ENCODE data around the gene THAP5.

The THAP5 gene

DNA sequence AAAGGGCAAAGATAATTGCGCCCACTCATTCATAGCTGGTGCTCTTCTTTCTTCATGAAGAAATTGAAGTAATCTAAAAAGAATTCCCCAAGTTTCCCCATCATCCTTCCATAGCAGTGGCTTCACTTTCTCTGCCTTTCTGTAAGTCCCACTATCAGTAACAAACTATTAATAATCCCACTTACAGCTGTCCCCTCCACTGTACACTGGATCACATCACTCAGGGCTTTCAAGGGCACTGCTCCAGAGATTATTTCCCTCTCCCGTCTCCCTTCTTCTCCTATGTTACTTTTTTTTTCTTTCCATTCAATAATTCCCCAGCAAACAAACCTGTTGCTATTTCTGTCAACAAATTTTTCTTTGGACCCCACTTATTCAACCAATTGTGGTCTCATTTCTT, 16.3 kb upstream of the THAP5 start:
- H2AFZ ChIP-seq (ENCODE audit: low read length) = no peak overlapping the region
- H3K9ac ChIP-seq (ENCODE audit: low read length) = no peak overlapping the region
- no peaks in the 10 kb centered on the region for H3K9me2 ChIP-seq (replicated peaks; ENCODE audit: insufficient read depth, low read length)
- no peak overlapping the region for H3K4me2 ChIP-seq (ENCODE audit: low read depth, low read length)
- no peak for TF ChIP-seq EZH2 (optimal IDR thresholded peaks at IDR 0.05; ENCODE audit: low read depth, low read length)
- TF ChIP-seq EZH2phosphoT487 (IDR thresholded peaks at IDR 0.05; ENCODE audit: low read length) = no peak
- TF ChIP-seq, protein P1, sequence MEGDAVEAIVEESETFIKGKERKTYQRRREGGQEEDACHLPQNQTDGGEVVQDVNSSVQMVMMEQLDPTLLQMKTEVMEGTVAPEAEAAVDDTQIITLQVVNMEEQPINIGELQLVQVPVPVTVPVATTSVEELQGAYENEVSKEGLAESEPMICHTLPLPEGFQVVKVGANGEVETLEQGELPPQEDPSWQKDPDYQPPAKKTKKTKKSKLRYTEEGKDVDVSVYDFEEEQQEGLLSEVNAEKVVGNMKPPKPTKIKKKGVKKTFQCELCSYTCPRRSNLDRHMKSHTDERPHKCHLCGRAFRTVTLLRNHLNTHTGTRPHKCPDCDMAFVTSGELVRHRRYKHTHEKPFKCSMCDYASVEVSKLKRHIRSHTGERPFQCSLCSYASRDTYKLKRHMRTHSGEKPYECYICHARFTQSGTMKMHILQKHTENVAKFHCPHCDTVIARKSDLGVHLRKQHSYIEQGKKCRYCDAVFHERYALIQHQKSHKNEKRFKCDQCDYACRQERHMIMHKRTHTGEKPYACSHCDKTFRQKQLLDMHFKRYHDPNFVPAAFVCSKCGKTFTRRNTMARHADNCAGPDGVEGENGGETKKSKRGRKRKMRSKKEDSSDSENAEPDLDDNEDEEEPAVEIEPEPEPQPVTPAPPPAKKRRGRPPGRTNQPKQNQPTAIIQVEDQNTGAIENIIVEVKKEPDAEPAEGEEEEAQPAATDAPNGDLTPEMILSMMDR (IDR thresholded peaks at IDR 0.05; ENCODE audit: low read length) = no peak
- no peaks in the 10 kb centered on the region for H3K4me1 ChIP-seq (ENCODE audit: low read length)
- no peaks in the 10 kb centered on the region for H3K79me2 ChIP-seq (ENCODE audit: low read length)
- H3K27ac ChIP-seq (ENCODE audit: low read length) = no peak overlapping the region
- no peak overlapping the region for H3K4me3 ChIP-seq (ENCODE audit: low read length)
- H3K27me3 ChIP-seq (replicated peaks; ENCODE audit: insufficient read depth, low read length) = no peaks in the 10 kb centered on the region
- DNase-seq = no peak
- H3K36me3 ChIP-seq (replicated peaks; ENCODE audit: insufficient read depth, low read length) = no peaks in the 10 kb centered on the region
- no peaks in the 10 kb centered on the region for H3K9me3 ChIP-seq (replicated peaks; ENCODE audit: insufficient read depth, low read length)
- no peaks in the 10 kb centered on the region for H3F3A ChIP-seq (ENCODE audit: insufficient read depth, low read length)
- no peaks in the 10 kb centered on the region for H4K20me1 ChIP-seq (ENCODE audit: insufficient read depth, low read length)

DNA sequence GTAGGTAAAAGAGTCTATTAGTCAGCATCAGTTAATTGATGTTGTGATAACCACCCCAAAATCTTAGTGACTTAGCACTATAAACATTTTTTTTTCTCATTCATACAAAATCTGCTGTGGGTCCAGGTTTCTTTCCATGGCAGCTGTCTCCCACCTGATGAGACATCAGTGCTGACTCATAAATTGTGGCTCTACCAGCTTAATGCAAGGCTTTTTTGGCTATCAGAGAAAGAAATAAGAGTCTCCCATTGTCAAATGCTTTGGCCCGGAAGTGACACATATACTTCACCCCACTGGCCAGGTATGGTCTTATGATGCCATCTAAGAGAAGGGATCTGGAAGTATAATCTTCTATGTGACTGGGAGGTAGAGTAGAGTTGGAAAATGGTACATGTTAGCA, 14.7 kb upstream of the THAP5 start:
- Histone ChIP-seq H3K4me1 (ENCODE audit: low read length) (no peaks in the 10 kb centered on the region), H3K79me2 (ENCODE audit: low read length) (no peaks in the 10 kb centered on the region), H3K9me2 (replicated peaks; ENCODE audit: insufficient read depth, low read length) (no peaks in the 10 kb centered on the region), H3K9me3 (replicated peaks; ENCODE audit: insufficient read depth, low read length) (no peaks in the 10 kb centered on the region), H3K36me3 (replicated peaks; ENCODE audit: insufficient read depth, low read length) (no peaks in the 10 kb centered on the region), H3K4me3 (ENCODE audit: low read length) (no peak overlapping the region), H3K4me2 (ENCODE audit: low read depth, low read length) (no peak overlapping the region), H2AFZ (ENCODE audit: low read length) (no peak overlapping the region), H3K27ac (ENCODE audit: low read length) (no peak overlapping the region), H3F3A (ENCODE audit: insufficient read depth, low read length) (no peaks in the 10 kb centered on the region), H4K20me1 (ENCODE audit: insufficient read depth, low read length) (no peaks in the 10 kb centered on the region), H3K9ac (ENCODE audit: low read length) (no peak overlapping the region), H3K27me3 (replicated peaks; ENCODE audit: insufficient read depth, low read length) (no peaks in the 10 kb centered on the region)
- no peak for TF ChIP-seq EZH2 (optimal IDR thresholded peaks at IDR 0.05; ENCODE audit: low read depth, low read length)
- TF ChIP-seq, protein P1 (IDR thresholded peaks at IDR 0.05; ENCODE audit: low read length) = no peak
- DNase-seq = no peak

DNA sequence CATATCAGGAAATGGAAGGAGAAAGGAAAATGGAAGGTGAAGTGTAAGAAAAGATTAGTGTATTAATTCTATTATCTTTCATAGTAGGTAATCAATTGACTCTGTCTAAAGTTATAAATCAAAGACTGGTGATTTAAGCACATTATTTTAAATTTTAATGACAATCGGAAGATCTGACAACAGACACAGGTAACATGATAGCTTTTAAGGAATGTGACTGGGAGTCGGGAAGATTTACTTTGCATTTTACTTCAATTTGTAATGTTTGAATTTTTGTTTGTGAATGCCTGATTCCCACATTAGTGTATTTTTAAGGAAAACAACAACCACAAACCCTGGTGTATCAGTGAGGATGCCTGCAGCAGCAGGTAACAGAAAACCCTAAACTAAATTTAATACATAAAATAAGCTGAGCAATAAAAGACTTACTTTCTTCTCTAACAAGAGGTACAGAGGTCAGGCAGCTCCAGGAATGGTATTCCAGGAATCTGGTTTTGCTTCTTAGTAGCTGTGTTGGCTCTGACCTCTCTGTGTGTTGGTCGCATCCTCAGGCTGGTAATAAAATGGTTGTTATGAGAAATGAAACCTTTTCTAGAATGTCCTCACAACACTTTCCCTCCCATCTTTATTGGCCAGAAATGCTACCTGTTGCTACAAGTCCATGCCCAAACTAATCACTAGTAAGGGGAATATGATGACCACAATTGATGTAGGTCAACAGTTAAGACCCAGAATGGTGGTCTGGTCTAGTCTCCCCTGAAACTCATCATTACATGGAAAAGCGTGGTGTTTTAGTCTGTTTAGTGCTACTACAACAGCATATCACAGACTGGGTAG, 12.4 kb upstream of the THAP5 start:
- no peak overlapping the region for H3K4me2 ChIP-seq (ENCODE audit: low read depth, low read length)
- H3K79me2 ChIP-seq (ENCODE audit: low read length) = no peaks in the 10 kb centered on the region
- no peak overlapping the region for H3K4me3 ChIP-seq (ENCODE audit: low read length)
- no peak for TF ChIP-seq EZH2 (optimal IDR thresholded peaks at IDR 0.05; ENCODE audit: low read depth, low read length)
- no peak for TF ChIP-seq EZH2phosphoT487 (IDR thresholded peaks at IDR 0.05; ENCODE audit: low read length)
- TF ChIP-seq, protein P1 (IDR thresholded peaks at IDR 0.05; ENCODE audit: low read length) = no peak
- no peaks in the 10 kb centered on the region for H3K27me3 ChIP-seq (replicated peaks; ENCODE audit: insufficient read depth, low read length)
- H3K9me2 ChIP-seq (replicated peaks; ENCODE audit: insufficient read depth, low read length) = no peaks in the 10 kb centered on the region
- H3K9me3 ChIP-seq (replicated peaks; ENCODE audit: insufficient read depth, low read length) = no peaks in the 10 kb centered on the region
- no peak overlapping the region for H3K9ac ChIP-seq (ENCODE audit: low read length)
- H3K4me1 ChIP-seq (ENCODE audit: low read length) = no peaks in the 10 kb centered on the region
- no peaks in the 10 kb centered on the region for H4K20me1 ChIP-seq (ENCODE audit: insufficient read depth, low read length)
- no peak overlapping the region for H3K27ac ChIP-seq (ENCODE audit: low read length)
- H3F3A ChIP-seq (ENCODE audit: insufficient read depth, low read length) = no peaks in the 10 kb centered on the region
- H3K36me3 ChIP-seq (replicated peaks; ENCODE audit: insufficient read depth, low read length) = no peaks in the 10 kb centered on the region
- H2AFZ ChIP-seq (ENCODE audit: low read length) = no peak overlapping the region
- DNase-seq = no peak

Measured in MM.1S (cell line).